Posterior cingulate gyrus (tissue), 11 donors: ENCODE results near the gene RBM33.

Experiments used
- DNase-seq, 10 donors: peaks; one replicate each; pipeline versions ENCODE4 v3.0.0 to v3.0.0-alpha.2; 2020 to 2021; ENCODE audit warnings: mixed read lengths in 3 of 10
- intact Hi-C: fragments of 100-400 bp; cut with DNase I; formaldehyde crosslinking; loops from one replicate; pipeline ENCODE4 v1.15.1; 2023

Gene RBM33

DNA sequence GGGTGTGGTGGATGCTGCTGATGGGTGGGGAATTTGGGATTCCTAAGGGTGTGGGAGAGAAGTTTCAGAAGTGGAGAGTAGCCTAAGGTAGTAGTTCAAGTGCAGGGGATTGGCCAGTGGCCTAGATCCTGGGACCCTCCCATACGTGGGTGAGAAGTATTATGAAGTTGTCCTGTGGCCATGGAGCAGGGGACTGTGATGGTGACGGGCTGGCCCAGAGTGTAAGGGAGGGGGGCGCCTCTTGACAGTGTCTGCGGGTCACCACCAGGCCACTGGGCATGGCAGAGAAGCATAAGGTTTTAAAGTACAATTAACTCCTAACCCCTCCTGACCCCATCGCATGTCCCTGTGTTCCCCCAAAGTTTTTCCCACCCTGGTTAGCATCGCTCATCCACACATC lies 70.2 kb downstream of the RBM33 start:
- DNase-seq = no peak
- intact Hi-C loops = no loop called here

- intact Hi-C loops = no loop called here
- no peak for DNase-seq
Observed at GRCh38 chr7:155715111-155715805, 70.8 kb downstream of the RBM33 start.

- no peak for DNase-seq
- intact Hi-C loops = no loop called here
Observed at GRCh38 chr7:155717010-155717744, 72.7 kb downstream of the RBM33 start.

DNA sequence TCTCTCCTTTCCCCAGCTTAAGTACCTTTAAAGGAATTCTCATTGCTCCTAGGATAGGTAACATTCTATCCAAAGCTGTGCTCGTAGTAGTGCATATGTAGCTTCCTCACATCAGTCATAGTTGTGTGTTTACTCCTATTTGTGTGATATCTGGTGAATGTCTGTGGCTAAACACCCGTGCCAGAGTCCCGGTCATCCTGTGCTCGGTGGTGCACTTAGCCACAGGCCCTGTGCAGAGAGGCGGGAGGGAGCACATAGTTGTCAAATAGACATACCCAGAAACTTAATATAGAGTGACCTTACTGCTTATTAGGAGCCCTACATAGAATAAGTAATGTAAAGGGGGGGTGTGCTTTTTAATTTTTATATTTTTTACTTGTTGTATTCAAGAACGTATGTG lies 76.6 kb downstream of the RBM33 start:
- intact Hi-C loops = no loop called here

DNA sequence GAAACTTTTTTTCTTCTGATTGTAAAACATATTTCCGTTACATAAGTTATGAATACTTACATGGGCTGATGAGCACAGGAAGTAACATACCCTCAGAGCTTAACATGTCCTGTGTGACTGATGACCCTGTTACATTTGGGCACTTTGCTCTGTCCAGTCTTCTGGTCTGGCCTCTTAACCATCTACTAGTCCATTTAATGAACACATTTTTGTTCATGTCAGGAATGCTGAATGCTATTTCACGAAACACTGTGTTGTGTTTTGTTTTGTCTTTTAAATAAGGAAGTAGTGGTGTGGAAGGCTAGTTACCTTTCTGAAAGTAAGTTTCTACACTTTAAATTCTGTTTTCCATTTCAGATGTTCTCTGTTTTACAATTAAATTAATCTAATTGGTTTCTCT lies 77.7 kb downstream of the RBM33 start:
- intact Hi-C loops = no loop called here
- DNase-seq = no peak

More for the DNA sequence above, 76.6 kb downstream of the RBM33 start:
- DNase-seq = no peak

DNA sequence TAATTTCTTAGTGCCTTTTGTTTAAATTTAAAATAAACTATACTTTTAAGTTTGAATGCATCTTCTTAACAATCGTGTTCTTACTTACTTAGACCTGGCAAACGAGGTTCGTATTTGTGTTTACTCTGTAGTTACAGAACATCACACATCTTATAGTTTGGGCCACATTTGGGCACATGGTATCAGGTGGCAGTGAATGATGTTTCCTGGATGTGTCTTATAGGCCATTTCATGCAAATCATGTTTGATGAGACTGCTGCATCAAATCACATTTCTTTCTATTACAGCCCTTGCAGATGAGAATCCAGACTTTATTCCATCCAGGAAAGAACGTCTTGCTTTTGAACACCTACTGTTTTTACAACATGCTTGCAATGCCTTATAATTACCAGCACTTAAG lies 78.5 kb downstream of the RBM33 start:
- no peak for DNase-seq
- intact Hi-C loops = no loop called here

- no peak for DNase-seq
- intact Hi-C loops = no loop called here
Observed at GRCh38 chr7:155724327-155725005, 80.0 kb downstream of the RBM33 start.

- DNase-seq = no peak
- intact Hi-C loops = no loop called here
Observed at GRCh38 chr7:155725006-155725355, 80.5 kb downstream of the RBM33 start.

DNA sequence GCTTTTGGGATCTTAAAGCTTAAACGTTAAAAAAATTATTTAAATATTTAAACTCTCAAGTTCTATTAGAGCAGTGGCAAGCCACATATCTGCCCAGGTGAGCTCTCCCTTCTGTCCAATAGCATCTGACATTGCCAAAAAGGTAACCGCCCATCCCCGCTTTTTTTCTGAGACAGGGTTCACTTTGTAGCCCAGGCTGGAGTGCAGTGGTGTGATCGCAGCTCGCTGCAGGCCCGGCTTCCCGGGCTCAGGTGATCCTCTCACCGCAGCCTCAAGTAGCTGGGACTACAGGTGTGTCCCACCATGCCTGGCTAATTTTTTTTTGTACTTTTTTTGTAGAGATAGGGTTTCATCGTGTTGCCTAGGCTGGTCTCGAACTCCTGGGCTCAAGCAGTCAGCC lies 83.2 kb downstream of the RBM33 start:
- DNase-seq = no peak
- intact Hi-C loops = no loop called here

- intact Hi-C loops = no loop called here
Observed at GRCh38 chr7:155728116-155728515, 83.7 kb downstream of the RBM33 start.

DNA sequence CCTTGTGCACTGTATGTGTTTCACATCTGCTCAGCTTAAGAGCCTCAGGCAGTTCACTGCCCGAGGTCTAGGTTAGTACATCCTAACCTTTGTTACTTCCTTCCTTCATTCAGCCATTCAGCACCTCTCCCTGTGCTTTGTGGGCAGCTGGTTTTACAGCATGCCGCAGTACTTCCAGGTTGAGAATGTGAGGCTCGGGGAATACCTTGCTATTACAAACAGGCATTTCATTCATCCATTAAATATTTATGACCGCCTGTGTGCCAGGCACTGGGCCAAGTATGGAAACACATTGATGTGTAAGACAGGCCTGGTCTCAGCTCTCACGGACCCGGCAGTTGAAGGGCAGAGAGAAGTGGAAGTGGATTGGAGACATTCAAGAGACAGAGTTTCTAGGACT lies 85.4 kb downstream of the RBM33 start:
- DNase-seq = no peak
- intact Hi-C loops = no loop called here

More at GRCh38 chr7:155728116-155728515, 83.7 kb downstream of the RBM33 start:
- no peak for DNase-seq

DNA sequence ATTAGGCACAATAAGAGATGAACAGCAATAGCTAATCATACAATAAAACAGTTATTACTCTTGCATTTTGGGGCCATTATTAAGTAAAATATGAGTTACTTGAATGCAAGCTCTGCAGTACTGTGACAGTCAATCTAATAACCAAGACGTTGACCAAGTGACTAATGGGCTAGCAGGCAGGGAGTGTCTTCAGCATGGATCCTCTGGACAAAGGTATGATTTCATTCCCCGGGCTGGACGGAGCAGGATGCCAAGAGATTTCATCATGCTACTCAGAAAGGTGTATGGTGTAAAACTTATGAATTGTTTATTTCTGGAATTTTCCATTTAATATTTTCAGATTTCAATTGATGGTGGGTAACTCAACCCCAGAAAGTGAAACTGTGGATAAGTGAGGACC lies 86.9 kb downstream of the RBM33 start:
- no peak for DNase-seq
- intact Hi-C loops = no loop called here

- intact Hi-C loops = no loop called here
- DNase-seq = no peak
Observed at GRCh38 chr7:155731871-155732270, 87.4 kb downstream of the RBM33 start.

DNA sequence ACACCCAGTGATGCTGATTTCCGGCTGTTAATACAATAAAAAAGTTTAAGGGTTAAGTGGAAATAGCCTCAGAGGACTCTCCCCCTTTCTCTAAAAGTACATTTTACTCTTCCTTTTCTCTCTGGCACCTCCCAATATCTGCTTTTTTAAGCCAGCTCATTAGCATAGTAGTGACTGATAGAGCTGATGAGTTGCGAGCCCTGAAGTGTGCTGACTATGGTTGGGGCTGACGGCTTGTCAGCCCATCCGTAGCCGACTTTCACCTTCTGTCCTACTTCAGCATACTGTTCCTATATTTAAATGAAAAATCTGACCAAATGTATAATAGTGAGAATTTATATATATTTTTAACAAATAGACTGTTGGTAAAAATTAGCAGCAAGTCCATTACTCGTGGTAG lies 87.8 kb downstream of the RBM33 start:
- no peak for DNase-seq
- intact Hi-C loops = no loop called here

- no peak for DNase-seq
- intact Hi-C loops = no loop called here
Observed at GRCh38 chr7:155733582-155734444, 89.4 kb downstream of the RBM33 start.

DNA sequence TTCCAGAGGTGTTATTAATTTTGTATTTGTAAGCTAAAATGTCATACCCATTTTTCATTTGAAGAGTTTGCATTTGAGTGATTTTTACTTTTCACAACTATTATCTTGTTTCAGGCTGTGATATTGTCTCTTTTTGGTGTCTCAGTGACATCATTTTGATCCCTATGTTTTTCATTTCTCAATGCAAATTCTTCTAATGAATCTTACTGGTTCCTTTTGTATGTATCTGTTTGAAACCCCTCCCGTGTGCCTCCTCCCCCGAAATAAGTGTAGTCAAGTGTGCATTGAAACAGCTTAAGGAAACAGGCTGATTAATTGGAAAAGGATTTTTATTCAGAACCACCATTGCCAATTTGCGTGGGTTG lies 90.0 kb downstream of the RBM33 start:
- DNase-seq = no peak
- intact Hi-C loops = no loop called here

DNA sequence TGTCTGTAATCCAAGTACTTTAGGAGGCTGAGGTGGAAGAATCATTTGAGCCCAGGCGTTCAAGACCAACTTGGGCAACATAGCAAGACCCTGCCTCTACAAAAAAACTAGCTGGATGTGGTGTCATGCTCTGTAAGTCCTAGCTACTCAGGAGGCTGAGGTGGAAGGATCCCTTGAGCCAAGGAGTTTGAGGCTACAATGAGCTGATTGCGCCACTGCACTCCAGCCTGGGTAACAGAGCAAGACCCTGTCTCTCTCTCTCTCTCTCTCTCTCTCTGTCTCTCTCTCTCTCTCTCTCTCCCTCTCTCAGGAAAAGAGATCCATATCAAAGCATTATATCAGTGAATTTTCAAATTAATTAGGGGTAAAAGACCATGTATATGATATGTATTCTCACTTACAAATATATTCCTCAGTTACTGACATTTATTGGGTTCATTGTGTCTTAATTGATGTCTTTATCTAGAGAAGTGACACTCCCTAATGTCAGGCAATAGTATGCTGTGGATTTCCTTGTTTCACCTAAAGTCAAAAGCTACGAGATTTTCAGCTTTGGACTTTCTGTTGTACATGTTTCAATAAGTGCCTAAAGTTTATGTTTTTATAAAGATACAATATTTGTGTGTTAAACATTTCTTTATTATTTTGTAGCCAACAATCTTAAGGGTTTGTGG lies 91.1 kb downstream of the RBM33 start:
- intact Hi-C loops = loop anchor here (5.0 kb wide), 1 partner anchor 93 kb away; the partner anchor contains the start of gene RBM33
- no peak for DNase-seq

- DNase-seq = no peak
- intact Hi-C loops = loop anchor here (5.0 kb wide), 1 partner anchor 95 kb away; the partner anchor contains the start of gene RBM33
Observed at GRCh38 chr7:155737590-155737989, 93.1 kb downstream of the RBM33 start.

DNA sequence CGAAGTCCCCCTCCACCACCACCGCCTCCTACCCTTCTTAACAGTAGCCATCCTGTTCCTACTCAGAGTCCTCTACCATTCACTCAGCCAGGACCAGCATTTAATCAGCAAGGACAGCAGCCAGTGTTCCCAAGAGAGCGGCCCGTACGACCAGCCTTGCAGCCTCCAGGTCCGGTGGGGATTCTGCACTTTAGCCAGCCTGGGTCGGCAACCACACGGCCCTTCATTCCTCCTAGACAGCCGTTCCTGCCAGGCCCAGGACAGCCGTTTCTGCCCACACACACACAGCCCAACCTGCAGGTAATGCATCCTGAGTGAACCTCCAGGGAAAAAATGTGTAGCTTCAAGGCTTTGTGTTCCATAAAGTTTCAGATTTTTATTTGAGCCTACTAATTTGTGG lies 93.6 kb downstream of the RBM33 start:
- peak in 1 of 10 donors; percentile 75 for DNase-seq
- intact Hi-C loops = loop anchor here (1.0 to 5.0 kb wide), 2 partner anchors 96 to 140 kb away; partner anchors contain the start of gene RBM33
